ENCODE data around the gene PTX4.

The PTX4 gene

GRCh38 chr16:1492082-1492922, 3.6 kb upstream of the PTX4 start:
- Histone ChIP-seq H3K27me3 (ENCODE audit: insufficient read depth, low read depth, severe bottlenecking) (no peaks in the 10 kb centered on the region), H3K36me3 (peaks cover 31% of the 10 kb centered on the region), H3K4me3 (ENCODE audit: low read depth, low read length) (peak overlapping the region; percentile 34), H3K27ac (peak overlapping the region; percentile 99), H3K9me3 (ENCODE audit: severe bottlenecking) (no peaks in the 10 kb centered on the region)
- DNase-seq = no peak
- TF ChIP-seq CTCF (IDR thresholded peaks at IDR 0.05; ENCODE audit: low read depth, low read length) = no peak

GRCh38 chr16:1491327-1491726, 2.6 kb upstream of the PTX4 start:
- DNase-seq = no peak
- TF ChIP-seq CTCF (IDR thresholded peaks at IDR 0.05; ENCODE audit: low read depth, low read length) = no peak
- peaks cover 22% of the 10 kb centered on the region for H3K36me3 ChIP-seq
- no peaks in the 10 kb centered on the region for H3K27me3 ChIP-seq (ENCODE audit: insufficient read depth, low read depth, severe bottlenecking)
- H3K9me3 ChIP-seq (ENCODE audit: severe bottlenecking) = no peaks in the 10 kb centered on the region
- no peak overlapping the region for H3K4me3 ChIP-seq (ENCODE audit: low read depth, low read length)
- H3K27ac ChIP-seq = no peak overlapping the region

- Histone ChIP-seq H3K36me3 (no peaks in the 10 kb centered on the region), H3K27me3 (ENCODE audit: insufficient read depth, low read depth, severe bottlenecking) (no peaks in the 10 kb centered on the region), H3K9me3 (ENCODE audit: severe bottlenecking) (no peaks in the 10 kb centered on the region), H3K27ac (no peak overlapping the region), H3K4me3 (ENCODE audit: low read depth, low read length) (no peak overlapping the region)
- DNase-seq = no peak
- TF ChIP-seq CTCF (IDR thresholded peaks at IDR 0.05; ENCODE audit: low read depth, low read length) = no peak
These were observed 333 bp upstream of the PTX4 start for GRCh38 chr16:1489077-1489476.

- H3K27me3 ChIP-seq (ENCODE audit: insufficient read depth, low read depth, severe bottlenecking) = no peaks in the 10 kb centered on the region
- no peak overlapping the region for H3K4me3 ChIP-seq (ENCODE audit: low read depth, low read length)
- H3K36me3 ChIP-seq = no peaks in the 10 kb centered on the region
- no peak for TF ChIP-seq CTCF (IDR thresholded peaks at IDR 0.05; ENCODE audit: low read depth, low read length)
- H3K27ac ChIP-seq = no peak overlapping the region
- H3K9me3 ChIP-seq (ENCODE audit: severe bottlenecking) = no peaks in the 10 kb centered on the region
- no peak for DNase-seq
These were observed 616 bp downstream of the PTX4 start for GRCh38 chr16:1488054-1488601.

GRCh38 chr16:1487395-1488053, 1.2 kb downstream of the PTX4 start:
- H3K4me3 ChIP-seq (ENCODE audit: low read depth, low read length) = no peak overlapping the region
- TF ChIP-seq CTCF (IDR thresholded peaks at IDR 0.05; ENCODE audit: low read depth, low read length) = no peak
- no peak for DNase-seq
- no peaks in the 10 kb centered on the region for H3K27me3 ChIP-seq (ENCODE audit: insufficient read depth, low read depth, severe bottlenecking)
- H3K9me3 ChIP-seq (ENCODE audit: severe bottlenecking) = no peaks in the 10 kb centered on the region
- no peak overlapping the region for H3K27ac ChIP-seq
- H3K36me3 ChIP-seq = no peaks in the 10 kb centered on the region
